Neural cell (in vitro differentiated cells): ENCODE results near the gene PIEZO1. TPM values are rescaled to one million over a fixed set of nuclear protein-coding genes. Genes with fewer than 3 reads are reported as not detected.
A peak's percentile ranks its signal among the peaks of the same experiment; 100 is the strongest.

ENCODE experiments used
- H2AFZ ChIP-seq: fragments of 200-600, 300-800 bp; sonication (generic), shearing (Covaris generic); 2 replicates; pipeline ENCODE4 v1.6.0; 2014; ENCODE audit warnings: low read depth, mild to moderate bottlenecking, antibody characterized with exemption, low read length, moderate library complexity
- H3F3A ChIP-seq: fragments of 200-600 bp; shearing (Covaris generic); 2 replicates; pipeline ENCODE4 v1.6.1; 2016; ENCODE audit warnings: mild to moderate bottlenecking, moderate library complexity, mixed read lengths, antibody characterized with exemption, low read length; ENCODE audit not compliant: insufficient read depth, poor library complexity, severe bottlenecking
- H3K27ac ChIP-seq: fragments of 200-600, 300-800 bp; sonication (generic), shearing (Covaris generic); 2 replicates; pipeline ENCODE4 v1.5.1; 2014; ENCODE audit warnings: mild to moderate bottlenecking, low read length, moderate library complexity
- H3K27me3 ChIP-seq: fragments of 300-800, 200-600 bp; sonication (generic), shearing (Covaris generic); 2 replicates; pipeline ENCODE4 v1.6.0; 2014; ENCODE audit warnings: mild to moderate bottlenecking, low read depth, low read length, moderate library complexity; ENCODE audit not compliant: insufficient read depth
- H3K36me3 ChIP-seq: fragments of 300-800, 200-600 bp; sonication (generic), shearing (Covaris generic); 2 replicates; pipeline ENCODE4 v1.5.1; 2014; ENCODE audit warnings: mild to moderate bottlenecking, antibody characterized with exemption, low read length, moderate library complexity; ENCODE audit not compliant: insufficient read depth
- H3K4me2 ChIP-seq: fragments of 300-800, 200-600 bp; sonication (generic), shearing (Covaris generic); 2 replicates; pipeline ENCODE4 v1.6.0; 2014; ENCODE audit warnings: mild to moderate bottlenecking, low read length
- H3K4me3 ChIP-seq: fragments of 300-800, 200-600 bp; sonication (generic), shearing (Covaris generic); 2 replicates; pipeline ENCODE4 v1.5.1; 2014; ENCODE audit warnings: mild to moderate bottlenecking, low read length, moderate library complexity
- H3K79me2 ChIP-seq: fragments of 200-600 bp; shearing (Covaris generic); replicated peaks from 2 replicates; pipeline ENCODE4 v1.6.0; 2014; ENCODE audit warnings: mild to moderate bottlenecking, low read length, moderate library complexity; ENCODE audit not compliant: insufficient read depth
- H3K9ac ChIP-seq: fragments of 300-800, 200-600 bp; sonication (generic), shearing (Covaris generic); 2 replicates; pipeline ENCODE4 v1.6.1; 2016; ENCODE audit warnings: mild to moderate bottlenecking, low read length, mixed read lengths
- H3K9me2 ChIP-seq: fragments of 200-600 bp; shearing (Covaris generic); 2 replicates; pipeline ENCODE4 v1.6.1; 2016; ENCODE audit warnings: mild to moderate bottlenecking, low read length, mixed read lengths; ENCODE audit not compliant: insufficient read depth
- H3K9me3 ChIP-seq: fragments of 200-600, 300-800 bp; sonication (generic), shearing (Covaris generic); 2 replicates; pipeline ENCODE4 v1.6.1; 2016; ENCODE audit warnings: mild to moderate bottlenecking, mixed run types, low read length, moderate library complexity, mixed read lengths
- H4K20me1 ChIP-seq: fragments of 200-600 bp; shearing (Covaris generic); 2 replicates; pipeline ENCODE4 v1.6.1; 2016; ENCODE audit warnings: mild to moderate bottlenecking, mixed run types; ENCODE audit not compliant: insufficient read depth
- EP300 ChIP-seq: fragments of 450-650 bp; conservative IDR thresholded peaks from 2 replicates; pipeline ENCODE4 v1.6.1; 2014; ENCODE audit warnings: antibody characterized with exemption, mild to moderate bottlenecking, moderate library complexity; ENCODE audit not compliant: poor library complexity, severe bottlenecking
- EZH2 ChIP-seq: fragments of 200-600, 300-800 bp; shearing (Covaris generic), sonication (generic); IDR thresholded peaks from 2 replicates; pipeline ENCODE4 v1.6.1; 2014; ENCODE audit warnings: antibody characterized with exemption, low read length, borderline replicate concordance, mild to moderate bottlenecking; ENCODE audit not compliant: insufficient read depth, poor library complexity, severe bottlenecking
- MXI1 ChIP-seq: fragments of 450-650 bp; conservative IDR thresholded peaks from 2 replicates; pipeline ENCODE4 v1.6.1; 2014; ENCODE audit warnings: antibody characterized with exemption, mild to moderate bottlenecking; ENCODE audit not compliant: poor library complexity, severe bottlenecking
- POLR2AphosphoS5 ChIP-seq: IDR thresholded peaks from 2 replicates; pipeline ENCODE4 v1.6.1; 2012
- RAD21 ChIP-seq: fragments of 450-650 bp; conservative IDR thresholded peaks from 2 replicates; pipeline ENCODE4 v1.6.1; 2014; ENCODE audit warnings: antibody characterized with exemption, mild to moderate bottlenecking, moderate library complexity
- SMC3 ChIP-seq: fragments of 450-650 bp; conservative IDR thresholded peaks from 2 replicates; pipeline ENCODE4 v1.6.1; 2014; ENCODE audit warnings: antibody characterized with exemption, mild to moderate bottlenecking, moderate library complexity; ENCODE audit not compliant: poor library complexity
- TAF1 ChIP-seq: IDR thresholded peaks from 2 replicates; pipeline ENCODE4 v1.6.1; 2012; ENCODE audit warnings: low read depth
- polyA plus RNA-seq: library from polyadenylated mRNA; depleted of rRNA; stranded (reverse); fragments of >200 nt; gene quantifications from 2 replicates; pipeline ENCODE4 v1.2.3, GENCODE V29; 2014
- TF ChIP-seq, protein P1 (sequence below): IDR thresholded peaks from 2 replicates; pipeline ENCODE4 v1.6.1; 2012; ENCODE audit warnings: borderline replicate concordance
- TF ChIP-seq, protein P2 (sequence below): fragments of 450-650 bp; IDR thresholded peaks from 2 replicates; pipeline ENCODE4 v1.5.1; 2014; ENCODE audit warnings: antibody characterized with exemption, mild to moderate bottlenecking, moderate library complexity; ENCODE audit not compliant: poor library complexity, severe bottlenecking

PIEZO1 gene
- polyA plus RNA-seq, 1 donor from 2014 or later, result not detected

DNA sequence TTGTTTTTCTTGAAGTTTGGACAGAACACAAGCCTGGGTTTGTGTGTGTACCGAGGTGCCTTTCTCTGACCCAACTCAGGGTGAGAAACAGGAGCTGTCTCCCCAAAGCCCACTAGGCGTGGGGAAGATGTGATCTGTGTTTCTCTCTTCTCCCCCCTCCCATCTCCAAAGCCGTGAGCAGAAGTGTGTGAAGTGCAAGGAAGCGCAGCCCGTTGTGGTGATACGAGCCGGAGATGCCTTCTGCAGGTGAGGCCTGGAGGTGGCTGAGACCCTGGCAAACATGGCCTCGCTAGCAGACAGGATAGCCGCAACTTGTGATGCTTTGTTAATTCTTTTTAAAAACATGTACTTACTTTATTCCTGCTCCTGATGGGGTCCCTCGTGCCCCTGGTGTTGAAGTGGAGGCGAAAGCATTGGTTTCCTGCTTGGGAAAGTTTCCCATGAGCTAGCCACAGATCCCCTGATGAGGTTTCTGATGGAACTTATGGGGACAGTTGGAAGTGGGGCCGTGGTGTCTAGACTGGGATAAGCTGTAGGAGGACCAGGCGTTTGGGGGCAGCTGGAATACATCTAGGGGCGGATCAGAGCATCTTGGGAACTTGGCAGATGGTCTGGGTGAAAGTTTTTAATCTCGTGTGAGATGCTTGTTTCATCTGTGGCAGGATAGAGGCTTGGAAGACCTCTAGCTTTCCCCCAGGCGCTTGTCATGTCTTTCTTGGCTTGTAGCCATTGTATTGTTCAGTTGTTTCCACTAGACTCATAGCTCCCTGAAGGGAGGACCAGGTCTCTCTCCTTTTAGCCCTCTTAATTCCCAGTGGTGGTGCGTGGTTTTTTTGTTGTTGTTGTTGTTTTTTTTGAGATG lies 77.8 kb downstream of the PIEZO1 start:
- H3F3A ChIP-seq, result no peaks in the 10 kb centered on the region
- H3K4me2 ChIP-seq, result peak overlapping the region; percentile 79
- H3K9me3 ChIP-seq, result no peaks in the 10 kb centered on the region
- no peak for TF ChIP-seq POLR2AphosphoS5
- TF ChIP-seq, protein P1, sequence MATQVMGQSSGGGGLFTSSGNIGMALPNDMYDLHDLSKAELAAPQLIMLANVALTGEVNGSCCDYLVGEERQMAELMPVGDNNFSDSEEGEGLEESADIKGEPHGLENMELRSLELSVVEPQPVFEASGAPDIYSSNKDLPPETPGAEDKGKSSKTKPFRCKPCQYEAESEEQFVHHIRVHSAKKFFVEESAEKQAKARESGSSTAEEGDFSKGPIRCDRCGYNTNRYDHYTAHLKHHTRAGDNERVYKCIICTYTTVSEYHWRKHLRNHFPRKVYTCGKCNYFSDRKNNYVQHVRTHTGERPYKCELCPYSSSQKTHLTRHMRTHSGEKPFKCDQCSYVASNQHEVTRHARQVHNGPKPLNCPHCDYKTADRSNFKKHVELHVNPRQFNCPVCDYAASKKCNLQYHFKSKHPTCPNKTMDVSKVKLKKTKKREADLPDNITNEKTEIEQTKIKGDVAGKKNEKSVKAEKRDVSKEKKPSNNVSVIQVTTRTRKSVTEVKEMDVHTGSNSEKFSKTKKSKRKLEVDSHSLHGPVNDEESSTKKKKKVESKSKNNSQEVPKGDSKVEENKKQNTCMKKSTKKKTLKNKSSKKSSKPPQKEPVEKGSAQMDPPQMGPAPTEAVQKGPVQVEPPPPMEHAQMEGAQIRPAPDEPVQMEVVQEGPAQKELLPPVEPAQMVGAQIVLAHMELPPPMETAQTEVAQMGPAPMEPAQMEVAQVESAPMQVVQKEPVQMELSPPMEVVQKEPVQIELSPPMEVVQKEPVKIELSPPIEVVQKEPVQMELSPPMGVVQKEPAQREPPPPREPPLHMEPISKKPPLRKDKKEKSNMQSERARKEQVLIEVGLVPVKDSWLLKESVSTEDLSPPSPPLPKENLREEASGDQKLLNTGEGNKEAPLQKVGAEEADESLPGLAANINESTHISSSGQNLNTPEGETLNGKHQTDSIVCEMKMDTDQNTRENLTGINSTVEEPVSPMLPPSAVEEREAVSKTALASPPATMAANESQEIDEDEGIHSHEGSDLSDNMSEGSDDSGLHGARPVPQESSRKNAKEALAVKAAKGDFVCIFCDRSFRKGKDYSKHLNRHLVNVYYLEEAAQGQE, result no peak
- TF ChIP-seq, protein P2, sequence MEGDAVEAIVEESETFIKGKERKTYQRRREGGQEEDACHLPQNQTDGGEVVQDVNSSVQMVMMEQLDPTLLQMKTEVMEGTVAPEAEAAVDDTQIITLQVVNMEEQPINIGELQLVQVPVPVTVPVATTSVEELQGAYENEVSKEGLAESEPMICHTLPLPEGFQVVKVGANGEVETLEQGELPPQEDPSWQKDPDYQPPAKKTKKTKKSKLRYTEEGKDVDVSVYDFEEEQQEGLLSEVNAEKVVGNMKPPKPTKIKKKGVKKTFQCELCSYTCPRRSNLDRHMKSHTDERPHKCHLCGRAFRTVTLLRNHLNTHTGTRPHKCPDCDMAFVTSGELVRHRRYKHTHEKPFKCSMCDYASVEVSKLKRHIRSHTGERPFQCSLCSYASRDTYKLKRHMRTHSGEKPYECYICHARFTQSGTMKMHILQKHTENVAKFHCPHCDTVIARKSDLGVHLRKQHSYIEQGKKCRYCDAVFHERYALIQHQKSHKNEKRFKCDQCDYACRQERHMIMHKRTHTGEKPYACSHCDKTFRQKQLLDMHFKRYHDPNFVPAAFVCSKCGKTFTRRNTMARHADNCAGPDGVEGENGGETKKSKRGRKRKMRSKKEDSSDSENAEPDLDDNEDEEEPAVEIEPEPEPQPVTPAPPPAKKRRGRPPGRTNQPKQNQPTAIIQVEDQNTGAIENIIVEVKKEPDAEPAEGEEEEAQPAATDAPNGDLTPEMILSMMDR, result no peak
- H2AFZ ChIP-seq, result no peak overlapping the region
- no peak overlapping the region for H3K27ac ChIP-seq
- H3K9me2 ChIP-seq, result no peaks in the 10 kb centered on the region
- H3K36me3 ChIP-seq, result no peaks in the 10 kb centered on the region
- H3K27me3 ChIP-seq, result no peaks in the 10 kb centered on the region
- no peaks in the 10 kb centered on the region for H4K20me1 ChIP-seq
- H3K79me2 ChIP-seq, result peaks cover 15% of the 10 kb centered on the region
- H3K9ac ChIP-seq, result peak overlapping the region; percentile 72
- H3K4me3 ChIP-seq, result peak overlapping the region; percentile 94

DNA sequence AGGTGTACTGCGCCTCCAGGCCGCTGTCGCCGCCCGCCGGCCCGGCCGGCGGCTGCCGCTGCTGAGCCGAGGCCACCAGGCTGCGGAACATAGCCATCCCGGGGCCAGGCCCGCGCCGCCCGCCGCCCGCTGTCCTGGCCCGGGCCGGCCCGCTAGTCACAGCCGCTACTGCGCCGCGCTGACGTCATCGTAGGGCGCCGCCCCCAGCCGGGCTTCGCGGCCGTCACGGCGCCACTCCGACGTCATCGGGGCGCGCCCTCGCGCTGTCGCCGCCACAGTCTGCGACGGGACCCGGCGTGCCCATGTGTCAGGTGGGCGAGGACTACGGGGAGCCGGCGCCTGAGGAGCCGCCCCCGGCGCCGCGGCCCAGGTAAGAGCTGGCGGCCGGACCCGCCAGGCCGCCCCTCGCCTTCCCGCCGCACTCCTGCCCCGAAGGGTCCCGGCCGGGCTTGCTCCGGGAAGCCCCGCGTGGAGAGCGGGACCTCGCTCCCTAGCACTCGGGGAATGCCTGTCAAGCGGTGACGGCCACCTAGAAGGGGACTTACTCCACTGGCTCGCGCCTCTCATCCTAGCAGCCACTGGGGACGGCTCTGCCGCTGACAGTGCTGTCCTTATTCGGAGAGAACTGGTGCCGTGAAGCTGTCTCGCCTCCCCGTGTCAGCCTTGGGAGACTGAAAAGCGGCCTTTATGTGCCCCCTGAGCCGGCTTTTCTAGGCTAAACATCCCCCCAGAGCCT lies 78.6 kb downstream of the PIEZO1 start, which contains the start of the genes CTU2 and RNF166:
CTU2 (plus strand) TSS at position 275 of the 736 bp plus-strand sequence; CDS start at position 303, 28 bp downstream.
RNF166 (minus strand) TSS at position 180 of the 736 bp plus-strand sequence; CDS start at position 97, 83 bp downstream.
- TF ChIP-seq TAF1, result no peak
- TF ChIP-seq, protein P2, result peak; percentile 37
- peak; percentile 80 for TF ChIP-seq EP300
- TF ChIP-seq POLR2AphosphoS5, result peak; percentile 79
- TF ChIP-seq EZH2, result no peak
- TF ChIP-seq RAD21, result peak; percentile 33
- TF ChIP-seq SMC3, result peak; percentile 37
- TF ChIP-seq MXI1, result peak; percentile 100
- TF ChIP-seq, protein P1, result peak; percentile 53
- no peaks in the 10 kb centered on the region for H3K27me3 ChIP-seq
- H4K20me1 ChIP-seq, result no peaks in the 10 kb centered on the region
- H3K36me3 ChIP-seq, result no peaks in the 10 kb centered on the region
- H2AFZ ChIP-seq, result no peak within 1 kb of the TSS
- peak within 1 kb of the TSS; percentile 94 for H3K4me3 ChIP-seq
- H3F3A ChIP-seq, result no peaks in the 10 kb centered on the region
- H3K27ac ChIP-seq, result no peak within 1 kb of the TSS
- peak within 1 kb of the TSS; percentile 96 for H3K4me2 ChIP-seq
- H3K9me2 ChIP-seq, result no peaks in the 10 kb centered on the region
- H3K9me3 ChIP-seq, result no peaks in the 10 kb centered on the region
- peak within 1 kb of the TSS; percentile 72 for H3K9ac ChIP-seq
- peaks cover 15% of the 10 kb centered on the region for H3K79me2 ChIP-seq
